GM18507 (cell line): ENCODE data around the gene MYCN.
A peak's percentile ranks its signal among the peaks of the same experiment; 100 is the strongest.
"Not testable (repeated sequence)": the region's sequence is repeated elsewhere in the genome, so short reads cannot be mapped to it uniquely, and the experiment has no call there.

Source experiments
- DNase-seq: peaks from one replicate; pipeline ENCODE4 v3.0.0; 2011; ENCODE audit warnings: low read depth; ENCODE audit not compliant: insufficient read length; ENCODE audit errors: extremely low spot score
- FAIRE-seq: peaks from 2 replicates; lab custom pipeline; 2011; peaks lifted over from hg19 to GRCh38; lab: Jason Lieb, UNC

The MYCN gene

GRCh38 chr2:15929008-15929407 lies 11.3 kb upstream of the MYCN start:
- not testable (repeated sequence) for DNase-seq, FAIRE-seq

- no peak for FAIRE-seq
- no peak for DNase-seq
Measured at GRCh38 chr2:15929861-15930260, 10.5 kb upstream of the MYCN start.

- FAIRE-seq (no peak), DNase-seq (no peak)
Measured at GRCh38 chr2:15930589-15931318, 9.6 kb upstream of the MYCN start.

GRCh38 chr2:15931319-15931890 lies 8.9 kb upstream of the MYCN start:
- no peak for FAIRE-seq
- DNase-seq: no peak

- no peak for DNase-seq
- no peak for FAIRE-seq
Measured at GRCh38 chr2:15931950-15932349, 8.4 kb upstream of the MYCN start.

DNA sequence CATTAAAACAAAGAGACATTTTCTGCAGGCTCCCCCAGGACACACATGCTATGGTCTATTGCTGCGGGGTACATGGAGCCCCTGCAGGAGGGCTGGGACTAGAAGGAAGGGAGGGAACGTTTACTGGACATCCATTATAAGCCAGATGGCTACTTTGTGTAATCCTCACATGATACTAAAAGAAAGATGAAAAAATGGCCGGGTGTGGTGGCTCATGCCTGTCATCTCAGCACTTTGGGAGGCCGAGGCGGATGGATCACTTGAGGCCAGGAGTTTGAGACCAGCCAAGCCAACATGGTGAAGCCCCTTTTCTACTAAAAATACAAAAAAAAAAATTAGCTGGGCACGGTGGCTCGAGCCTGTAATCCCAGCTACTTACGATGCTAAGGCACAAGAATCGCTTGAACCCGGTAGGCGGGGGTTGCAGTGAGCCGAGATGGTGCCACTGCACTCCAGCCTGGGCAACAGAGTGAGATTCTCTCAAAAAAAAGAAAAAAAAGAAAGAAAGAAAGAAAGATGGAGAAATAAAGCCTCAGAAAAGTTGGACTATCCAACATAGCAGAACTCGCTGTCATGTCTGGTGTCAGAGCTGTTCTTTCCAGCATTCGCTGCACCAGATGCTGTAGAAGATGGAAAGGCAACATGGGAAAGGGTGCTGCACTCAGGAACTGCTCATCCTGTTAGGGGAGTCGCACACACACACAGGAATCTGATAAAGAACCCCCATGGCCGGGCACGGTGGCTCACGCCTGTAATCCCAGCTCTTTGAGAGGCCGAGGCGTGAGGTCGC lies 7.8 kb upstream of the MYCN start:
- FAIRE-seq (no peak), DNase-seq (no peak)

GRCh38 chr2:15933184-15933845 lies 7.0 kb upstream of the MYCN start:
- FAIRE-seq (no peak), DNase-seq (no peak)

DNA sequence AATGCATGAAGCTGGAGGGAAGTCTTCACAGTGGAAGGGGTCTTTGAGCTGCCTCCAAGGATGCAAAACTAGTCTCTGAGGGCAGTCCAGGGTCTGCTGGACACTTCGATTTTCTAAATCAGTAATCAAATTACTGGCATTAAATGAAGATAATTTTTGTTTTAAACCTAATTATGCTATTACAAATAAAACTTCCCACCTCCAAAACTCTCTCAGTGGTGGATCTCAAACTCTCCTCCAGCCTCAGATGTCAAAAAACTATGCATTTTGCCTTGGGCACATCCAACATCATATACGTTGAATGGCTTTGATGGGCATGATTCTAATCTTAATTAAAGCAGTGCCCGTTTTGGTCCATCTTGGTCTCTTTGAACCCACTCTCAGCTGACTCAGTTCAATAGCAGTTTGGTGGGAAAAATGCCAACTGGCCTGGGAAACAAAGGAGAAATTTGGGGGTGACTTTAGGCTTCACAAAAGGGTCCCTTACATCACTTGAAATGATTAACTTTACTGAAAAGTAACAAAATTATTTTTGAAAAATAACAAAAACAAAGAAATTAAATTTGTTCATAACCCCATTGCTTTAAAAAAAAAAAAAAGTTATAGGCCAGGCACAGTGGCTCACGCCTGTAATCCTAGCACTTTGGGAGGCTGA lies 5.9 kb upstream of the MYCN start:
- FAIRE-seq (no peak), DNase-seq (no peak)

GRCh38 chr2:15935189-15935588 lies 5.2 kb upstream of the MYCN start:
- FAIRE-seq (no peak), DNase-seq (no peak)

DNA sequence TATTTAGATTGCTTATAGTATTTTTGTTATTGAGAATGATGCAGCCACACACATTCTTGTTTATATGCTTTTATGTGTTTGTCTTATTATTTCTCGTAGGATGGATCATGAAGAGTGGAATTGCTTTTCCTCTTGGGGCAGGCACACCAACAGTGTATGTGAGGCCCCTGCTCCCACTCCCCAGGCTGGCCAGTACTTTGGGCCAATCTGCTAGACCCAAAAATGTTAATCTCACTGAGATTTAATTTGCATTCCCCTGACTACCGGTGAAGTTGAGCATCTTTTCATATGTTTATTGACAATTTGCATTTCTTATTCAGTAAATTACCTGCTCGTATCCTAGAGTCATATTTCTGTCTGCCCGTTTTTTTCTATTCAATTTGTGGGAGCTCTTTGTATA lies 4.7 kb upstream of the MYCN start:
- DNase-seq (no peak), FAIRE-seq (no peak)

GRCh38 chr2:15936277-15937104 lies 3.9 kb upstream of the MYCN start:
- no peak for DNase-seq
- FAIRE-seq: no peak

GRCh38 chr2:15937105-15937881 lies 3.1 kb upstream of the MYCN start:
- DNase-seq: no peak
- no peak for FAIRE-seq

GRCh38 chr2:15937882-15938802 lies 2.2 kb upstream of the MYCN start:
- FAIRE-seq: no peak
- DNase-seq: no peak

- FAIRE-seq (no peak), DNase-seq (no peak)
Measured at GRCh38 chr2:15938803-15939555, 1.4 kb upstream of the MYCN start.

- DNase-seq: peak; percentile 44
- no peak for FAIRE-seq
Measured at GRCh38 chr2:15939556-15939853, 845 bp upstream of the MYCN start.

DNA sequence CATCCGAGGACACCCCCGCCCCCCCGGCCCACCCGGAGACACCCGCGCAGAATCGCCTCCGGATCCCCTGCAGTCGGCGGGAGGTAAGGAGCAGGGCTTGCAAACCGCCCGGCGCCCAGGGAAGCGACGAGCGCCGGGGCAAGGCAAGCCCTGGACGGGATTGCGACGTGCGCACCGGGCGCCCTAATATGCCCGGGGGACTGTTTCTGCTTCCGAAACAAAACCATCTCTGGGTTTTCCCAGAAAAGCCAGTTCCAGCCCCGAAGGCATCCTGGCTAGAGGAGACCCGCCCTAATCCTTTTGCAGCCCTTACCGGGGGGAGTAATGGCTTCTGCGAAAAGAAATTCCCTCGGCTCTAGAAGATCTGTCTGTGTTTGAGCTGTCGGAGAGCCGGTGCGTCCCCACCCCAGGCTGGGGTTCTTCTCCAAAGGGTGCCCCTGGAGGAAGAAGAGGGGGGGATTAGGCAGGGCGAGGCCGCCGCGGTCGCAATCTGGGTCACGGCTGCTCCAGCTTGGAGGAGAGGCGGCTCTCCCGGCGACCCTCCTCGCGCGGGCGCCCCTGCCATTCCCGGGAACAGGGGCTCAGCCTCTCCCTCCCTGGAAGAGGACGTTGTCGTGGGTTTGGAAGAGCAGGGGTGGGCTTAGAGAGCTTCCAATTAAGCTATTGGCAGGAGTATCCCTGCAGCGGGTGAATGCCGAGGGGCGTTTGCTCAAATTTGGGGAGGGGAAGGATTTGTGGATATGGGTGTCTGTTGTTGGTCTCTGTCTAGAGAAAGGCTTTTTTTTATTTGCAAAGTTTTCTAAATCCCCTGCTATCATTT lies 521 bp downstream of the MYCN start:
- DNase-seq (no peak), FAIRE-seq (no peak)
